ENCODE results near the gene BRS3. TPM values are rescaled to one million over a fixed set of nuclear protein-coding genes. Genes with fewer than 3 reads are reported as not detected.

The BRS3 gene
- total RNA-seq, 1 experiment from 2014 or later: not detected

- intact Hi-C loops (cut with micrococcal nuclease): no loop called here
- Histone ChIP-seq H3K27ac (ENCODE audit: low read length) (peak overlapping the region; percentile 88), H3K4me3 (ENCODE audit: low read length) (peak overlapping the region; percentile 56), H3K9me2 (replicated peaks; ENCODE audit: low read length) (no peaks in the 10 kb centered on the region), H3K4me1 (ENCODE audit: insufficient read depth, low read length) (peaks cover 42% of the 10 kb centered on the region), H3K9ac (ENCODE audit: low read length) (peak overlapping the region; percentile 42), H4K20me1 (ENCODE audit: low read length) (no peaks in the 10 kb centered on the region), H3F3A (ENCODE audit: low read length, unreplicated experiment) (no peaks in the 10 kb centered on the region), H3K79me2 (ENCODE audit: low read length) (no peaks in the 10 kb centered on the region), H3K9me3 (ENCODE audit: low read length) (no peaks in the 10 kb centered on the region), H3K36me3 (ENCODE audit: low read depth, low read length) (no peaks in the 10 kb centered on the region), H3K27me3 (ENCODE audit: low read length) (no peaks in the 10 kb centered on the region), H3K4me2 (ENCODE audit: low read length) (peak overlapping the region; percentile 81), H2AFZ (ENCODE audit: low read length) (peak overlapping the region; percentile 11; the same call in 1 of the 2 replicates)
- CTCF ChIA-PET: interaction anchor here (0.6 to 0.9 kb wide), 3 partner anchors 46 to 364 kb away, joined by 3 to 4 read pairs (median 4); no protein-coding TSS in a partner anchor
- BruUV-seq (replicated peaks): no TSS peak
- ATAC-seq: peak; percentile 84
- DNase-seq: peak; percentile 95
- TF ChIP-seq EZH2 (IDR thresholded peaks at IDR 0.05; ENCODE audit: low read length, unreplicated experiment) (no peak), CTCF (conservative IDR thresholded peaks at IDR 0.05; ENCODE audit: low read depth, low read length) (no peak), EZH2phosphoT487 (IDR thresholded peaks at IDR 0.05; ENCODE audit: borderline replicate concordance, low read length) (no peak)
- POLR2A ChIA-PET (ENCODE audit: unreplicated experiment): interaction anchor here (0.5 to 1.0 kb wide), 3 partner anchors 12 to 104 kb away, joined by 3 to 35 read pairs (median 3); partner anchors contain the start of gene HTATSF1
These were observed 38.2 kb downstream of the BRS3 start for GRCh38 chrX:136525738-136526606.

- peak; percentile 52 for DNase-seq
- peaks cover 46% of the 10 kb centered on the region for H3K4me1 ChIP-seq (ENCODE audit: insufficient read depth, low read length)
- CTCF ChIA-PET: no interaction called here
These were observed 41.0 kb downstream of the BRS3 start for GRCh38 chrX:136528645-136529315.

More at GRCh38 chrX:136528645-136529315, 41.0 kb downstream of the BRS3 start:
- no peaks in the 10 kb centered on the region for H3F3A ChIP-seq (ENCODE audit: low read length, unreplicated experiment)
- intact Hi-C loops (cut with micrococcal nuclease): no loop called here
- POLR2A ChIA-PET (ENCODE audit: unreplicated experiment): no interaction called here
- peak overlapping the region; percentile 53 for H3K27ac ChIP-seq (ENCODE audit: low read length)
- peak overlapping the region; percentile 35; the same call in 1 of the 2 replicates for H3K4me2 ChIP-seq (ENCODE audit: low read length)
- H3K27me3 ChIP-seq (ENCODE audit: low read length): no peaks in the 10 kb centered on the region
- H3K79me2 ChIP-seq (ENCODE audit: low read length): no peaks in the 10 kb centered on the region
- BruUV-seq (replicated peaks): no TSS peak
- peak overlapping the region; percentile 41; the same call in 1 of the 2 replicates for H2AFZ ChIP-seq (ENCODE audit: low read length)
- no peak overlapping the region for H3K4me3 ChIP-seq (ENCODE audit: low read length)
- H3K9me2 ChIP-seq (replicated peaks; ENCODE audit: low read length): no peaks in the 10 kb centered on the region
- TF ChIP-seq EZH2phosphoT487 (IDR thresholded peaks at IDR 0.05; ENCODE audit: borderline replicate concordance, low read length): no peak
- TF ChIP-seq EZH2 (IDR thresholded peaks at IDR 0.05; ENCODE audit: low read length, unreplicated experiment): no peak
- TF ChIP-seq CTCF (conservative IDR thresholded peaks at IDR 0.05; ENCODE audit: low read depth, low read length): no peak
- peak; percentile 34 for ATAC-seq
- no peaks in the 10 kb centered on the region for H3K36me3 ChIP-seq (ENCODE audit: low read depth, low read length)
- no peak overlapping the region for H3K9ac ChIP-seq (ENCODE audit: low read length)
- no peaks in the 10 kb centered on the region for H3K9me3 ChIP-seq (ENCODE audit: low read length)
- H4K20me1 ChIP-seq (ENCODE audit: low read length): no peaks in the 10 kb centered on the region

All from PC-3 (cell line).